BJ (cell line): ENCODE data around the gene FBXW8. TPM values are rescaled to one million over a fixed set of nuclear protein-coding genes. Genes with fewer than 3 reads are reported as not detected.

Experiments used
- CTCF ChIA-PET: fragments of 350-600 bp; formaldehyde crosslinking; extraction: SDS; loops from one replicate; lab custom pipeline; 2021; ENCODE audit warnings: antibody characterized with exemption, inconsistent platforms; lab: Yijun Ruan, JAX
- POLR2A ChIA-PET: fragments of 300-600 bp; sonication (Branson Sonifier 250); formaldehyde crosslinking; extraction: SDS; loops from one replicate; lab custom pipeline; 2021; ENCODE audit warnings: antibody characterized with exemption; lab: Charles Lee
- DNase-seq: peaks from one replicate; pipeline ENCODE4 v3.0.0-alpha.2; 2011; ENCODE audit warnings: low read depth
- H3K27me3 ChIP-seq: 2 replicates; pipeline ENCODE4 v1.6.0; 2011; ENCODE audit warnings: low read length; ENCODE audit not compliant: control insufficient read depth, insufficient read depth
- H3K36me3 ChIP-seq: 2 replicates; pipeline ENCODE4 v1.5.1; 2011; ENCODE audit warnings: low read length; ENCODE audit not compliant: control insufficient read depth, insufficient read depth
- H3K4me3 ChIP-seq: 2 replicates; pipeline ENCODE4 v1.5.1; 2011; ENCODE audit warnings: low read depth, mild to moderate bottlenecking, control low read depth, low read length
- polyA plus RNA-seq: library from polyadenylated mRNA; depleted of rRNA; stranded (reverse); fragments of >200 nt; gene quantifications from 2 replicates; pipeline ENCODE4 v1.2.3, GENCODE V29; 2011
- TF ChIP-seq, protein P1 (sequence below): IDR thresholded peaks from 2 replicates; pipeline ENCODE4 v1.5.1; 2011; ENCODE audit warnings: low read depth, mild to moderate bottlenecking, control low read depth, inconsistent platforms, low read length, moderate library complexity; ENCODE audit not compliant: insufficient read depth

The FBXW8 gene
- polyA plus RNA-seq, 1 experiment, result 27.3 TPM

DNA sequence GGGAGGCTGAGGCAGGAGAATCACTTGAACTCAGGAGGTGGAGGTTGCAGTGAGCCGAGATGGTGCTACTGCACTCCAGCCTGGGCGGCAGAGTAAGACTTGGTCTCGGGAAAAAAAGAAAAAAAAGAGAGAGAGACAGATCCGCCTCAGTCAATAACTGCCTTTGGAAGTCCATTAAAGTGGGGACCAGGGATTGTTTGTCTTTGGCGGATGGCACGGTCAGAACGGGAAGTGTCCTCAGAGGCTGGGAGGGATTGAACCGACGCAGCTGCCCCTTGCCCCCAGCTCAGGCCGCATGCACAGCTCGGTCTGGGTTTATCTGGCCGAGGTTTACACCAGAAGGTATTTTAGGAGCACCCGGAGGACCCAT, 134.0 kb downstream of the FBXW8 start:
- ChIA-PET POLR2A (no interaction called here), CTCF (no interaction called here)
- H3K36me3 ChIP-seq, result no peaks in the 10 kb centered on the region
- H3K27me3 ChIP-seq, result no peaks in the 10 kb centered on the region
- H3K4me3 ChIP-seq, result no peak overlapping the region
- TF ChIP-seq, protein P1, sequence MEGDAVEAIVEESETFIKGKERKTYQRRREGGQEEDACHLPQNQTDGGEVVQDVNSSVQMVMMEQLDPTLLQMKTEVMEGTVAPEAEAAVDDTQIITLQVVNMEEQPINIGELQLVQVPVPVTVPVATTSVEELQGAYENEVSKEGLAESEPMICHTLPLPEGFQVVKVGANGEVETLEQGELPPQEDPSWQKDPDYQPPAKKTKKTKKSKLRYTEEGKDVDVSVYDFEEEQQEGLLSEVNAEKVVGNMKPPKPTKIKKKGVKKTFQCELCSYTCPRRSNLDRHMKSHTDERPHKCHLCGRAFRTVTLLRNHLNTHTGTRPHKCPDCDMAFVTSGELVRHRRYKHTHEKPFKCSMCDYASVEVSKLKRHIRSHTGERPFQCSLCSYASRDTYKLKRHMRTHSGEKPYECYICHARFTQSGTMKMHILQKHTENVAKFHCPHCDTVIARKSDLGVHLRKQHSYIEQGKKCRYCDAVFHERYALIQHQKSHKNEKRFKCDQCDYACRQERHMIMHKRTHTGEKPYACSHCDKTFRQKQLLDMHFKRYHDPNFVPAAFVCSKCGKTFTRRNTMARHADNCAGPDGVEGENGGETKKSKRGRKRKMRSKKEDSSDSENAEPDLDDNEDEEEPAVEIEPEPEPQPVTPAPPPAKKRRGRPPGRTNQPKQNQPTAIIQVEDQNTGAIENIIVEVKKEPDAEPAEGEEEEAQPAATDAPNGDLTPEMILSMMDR, result no peak
- DNase-seq, result no peak

DNA sequence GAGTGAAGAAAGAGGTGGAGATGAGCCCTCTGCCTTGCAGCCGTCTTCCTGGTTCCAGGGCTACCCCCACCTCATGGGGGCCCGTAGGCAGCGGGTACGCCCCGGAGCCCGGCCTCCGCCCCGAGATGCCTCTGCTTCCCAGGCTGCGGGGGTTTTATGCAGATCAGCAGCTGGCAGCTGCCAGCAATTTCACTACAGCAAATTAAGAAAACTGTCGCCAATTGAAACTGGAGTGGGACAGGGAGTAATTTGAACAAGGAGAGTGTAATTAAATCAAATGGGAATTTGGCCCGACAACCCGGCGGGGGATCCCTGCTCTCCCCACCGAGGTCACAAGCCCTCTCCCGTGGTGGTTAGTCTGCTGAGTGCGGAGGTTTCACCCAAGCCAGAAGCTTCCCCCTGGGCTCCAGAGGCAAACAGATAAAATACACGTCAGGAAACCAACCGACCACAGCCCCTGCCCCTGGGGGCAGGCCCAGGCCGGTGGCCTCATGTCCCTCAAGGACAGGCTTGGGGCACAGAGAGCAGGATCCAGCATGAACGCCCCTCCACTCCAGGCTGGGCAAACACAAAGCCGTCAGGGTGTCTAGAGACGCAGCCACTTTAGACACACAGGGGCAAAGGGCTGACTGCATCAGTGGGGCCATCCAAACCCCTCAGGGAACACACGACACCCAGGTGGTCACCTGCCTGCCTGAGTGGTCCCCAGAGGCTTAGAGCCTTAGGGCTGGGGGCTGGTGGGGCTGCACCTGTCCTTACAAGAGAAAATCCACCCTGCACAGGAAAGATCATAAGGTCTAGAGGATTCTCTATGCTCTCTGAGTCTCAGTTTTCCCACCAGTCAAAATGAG, 134.6 kb downstream of the FBXW8 start:
- TF ChIP-seq, protein P1, result no peak
- Histone ChIP-seq H3K27me3 (no peaks in the 10 kb centered on the region; the same call in 1 of the 2 replicates), H3K36me3 (no peaks in the 10 kb centered on the region), H3K4me3 (no peak overlapping the region)
- no peak for DNase-seq
- ChIA-PET CTCF (no interaction called here), POLR2A (no interaction called here)

DNA sequence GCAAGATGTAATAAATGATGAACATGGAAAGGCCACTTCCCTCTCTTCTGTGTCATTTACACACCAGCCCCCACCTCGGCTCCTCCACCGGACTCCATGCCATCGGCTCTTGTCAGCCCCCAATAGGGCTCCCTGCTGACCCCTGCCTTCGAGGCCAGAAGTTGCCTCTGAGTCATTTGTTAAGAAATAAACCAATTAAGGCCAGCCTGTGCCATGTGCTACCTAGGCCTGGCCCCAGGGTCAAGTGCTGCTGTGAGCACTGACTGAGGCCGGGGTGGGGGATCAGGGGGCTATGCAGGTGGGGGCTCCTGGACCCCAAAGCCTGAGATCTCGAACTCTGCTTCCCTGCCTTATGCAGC, 135.2 kb downstream of the FBXW8 start:
- H3K36me3 ChIP-seq, result no peaks in the 10 kb centered on the region
- peaks cover 3% of the 10 kb centered on the region for H3K27me3 ChIP-seq
- TF ChIP-seq, protein P1, result no peak
- CTCF ChIA-PET, result no interaction called here
- POLR2A ChIA-PET, result no interaction called here
- DNase-seq, result no peak
- no peak overlapping the region for H3K4me3 ChIP-seq

DNA sequence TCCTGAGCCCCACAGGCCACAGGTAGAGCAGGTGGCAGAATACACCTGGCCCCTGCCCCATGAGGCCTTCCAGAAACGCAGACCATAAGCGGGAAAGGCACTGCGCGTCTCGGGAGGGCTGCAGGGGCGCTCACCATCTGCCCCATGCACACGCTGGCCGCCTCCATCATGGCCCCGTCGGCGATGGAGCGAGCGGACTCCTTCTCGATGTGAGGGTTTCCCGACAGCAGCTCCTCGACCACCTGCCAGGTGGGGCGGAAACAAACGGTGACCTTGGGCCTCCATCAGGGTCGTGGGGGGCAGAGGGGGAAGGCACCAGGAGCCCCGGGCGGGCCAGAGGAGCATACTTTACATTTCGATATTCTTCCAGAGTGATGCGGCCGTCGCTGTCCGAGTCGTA, 135.7 kb downstream of the FBXW8 start:
- Histone ChIP-seq H3K4me3 (no peak overlapping the region), H3K36me3 (no peaks in the 10 kb centered on the region), H3K27me3 (peaks cover 4% of the 10 kb centered on the region)
- POLR2A ChIA-PET, result no interaction called here
- DNase-seq, result no peak
- TF ChIP-seq, protein P1, result no peak
- CTCF ChIA-PET, result no interaction called here

DNA sequence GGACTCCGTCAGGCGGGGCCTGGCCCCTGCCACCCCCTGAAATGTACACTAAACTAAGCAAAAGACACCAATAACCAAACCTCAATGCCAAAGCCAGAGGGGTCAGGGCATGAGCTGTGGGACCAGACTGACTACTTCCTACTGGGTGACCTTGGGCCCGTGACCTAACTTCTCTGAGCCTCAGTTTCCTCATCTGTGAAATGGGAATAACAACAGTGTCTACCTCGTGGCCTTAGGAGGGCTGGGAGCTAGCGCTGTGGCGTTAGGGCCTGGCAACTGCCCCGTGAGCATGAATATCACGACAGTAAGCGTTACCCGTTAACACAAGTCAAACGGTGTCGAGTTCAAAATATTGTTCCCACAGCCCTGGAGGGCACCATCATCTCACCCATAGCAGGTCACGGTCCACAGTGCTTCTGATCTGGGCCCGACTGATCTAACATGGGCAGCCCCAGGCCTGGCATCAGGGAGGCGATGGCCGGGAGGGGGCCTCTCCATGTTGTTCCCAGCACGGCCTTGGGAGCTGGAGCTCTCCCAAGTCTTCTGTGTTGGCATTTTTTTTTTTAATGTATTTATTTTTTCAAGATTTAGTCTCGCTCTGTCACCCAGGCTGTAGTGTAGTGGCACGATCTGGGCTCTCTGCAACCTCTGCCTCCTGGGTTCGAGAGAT, 136.2 kb downstream of the FBXW8 start:
- POLR2A ChIA-PET, result no interaction called here
- TF ChIP-seq, protein P1, result no peak
- no peak for DNase-seq
- no peaks in the 10 kb centered on the region for H3K36me3 ChIP-seq
- H3K4me3 ChIP-seq, result no peak overlapping the region
- CTCF ChIA-PET, result interaction anchor here (0.6 kb wide), 1 partner anchor 20 kb away, joined by 3 read pairs; no protein-coding TSS in a partner anchor
- peaks cover 4% of the 10 kb centered on the region for H3K27me3 ChIP-seq
